Fibroblast of skin of left biceps (primary cell): ENCODE results near the gene ICE1.
"Not testable (repeated sequence)": the region's sequence is repeated elsewhere in the genome, so short reads cannot be mapped to it uniquely, and the experiment has no call there.

ENCODE experiments used
- DNase-seq, 2 experiments: peaks; one replicate each; pipeline ENCODE4 v3.0.0-alpha.2; 2013; ENCODE audit warnings: low read depth in 2 of 2

ICE1 gene

DNA sequence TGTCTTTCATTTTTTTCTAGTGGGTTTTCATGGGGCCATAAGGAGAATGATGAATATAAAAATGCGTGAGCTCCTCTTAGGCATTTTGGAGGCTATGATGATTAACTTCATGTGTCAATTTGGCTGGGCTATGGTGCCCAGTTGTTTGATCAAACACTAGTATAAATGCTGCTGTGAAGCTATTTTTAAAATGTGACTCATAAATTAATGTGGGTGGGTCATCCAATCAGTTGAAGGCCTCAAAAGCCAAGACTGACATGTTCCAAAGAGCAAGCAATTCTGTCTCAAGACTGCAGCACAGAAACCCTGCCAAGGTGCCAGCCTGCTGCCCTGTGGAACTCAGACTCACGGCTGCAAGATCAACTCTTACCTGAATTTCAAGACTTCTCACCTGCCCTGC is 24.4 kb upstream of the ICE1 start:
- no peak for DNase-seq

DNA sequence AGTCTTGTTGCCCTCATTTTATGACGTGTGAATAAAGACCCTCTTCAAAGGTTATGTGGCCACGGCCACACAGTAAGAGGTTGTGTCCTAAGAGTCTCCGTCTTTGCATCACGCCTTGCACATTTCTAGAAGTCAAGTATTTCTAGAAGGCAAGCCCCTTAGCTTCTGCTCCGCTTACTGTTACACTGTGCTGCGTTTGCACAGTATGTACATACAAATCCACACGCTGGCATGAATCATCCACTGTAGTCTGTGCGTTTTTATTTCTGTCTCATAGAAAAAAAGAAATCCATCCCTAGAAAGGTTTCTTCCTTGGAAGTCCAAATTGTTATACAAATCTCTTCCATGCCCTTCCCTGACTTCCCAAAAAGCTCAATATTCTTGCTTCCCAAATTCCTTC is 21.4 kb upstream of the ICE1 start:
- DNase-seq = no peak

DNA sequence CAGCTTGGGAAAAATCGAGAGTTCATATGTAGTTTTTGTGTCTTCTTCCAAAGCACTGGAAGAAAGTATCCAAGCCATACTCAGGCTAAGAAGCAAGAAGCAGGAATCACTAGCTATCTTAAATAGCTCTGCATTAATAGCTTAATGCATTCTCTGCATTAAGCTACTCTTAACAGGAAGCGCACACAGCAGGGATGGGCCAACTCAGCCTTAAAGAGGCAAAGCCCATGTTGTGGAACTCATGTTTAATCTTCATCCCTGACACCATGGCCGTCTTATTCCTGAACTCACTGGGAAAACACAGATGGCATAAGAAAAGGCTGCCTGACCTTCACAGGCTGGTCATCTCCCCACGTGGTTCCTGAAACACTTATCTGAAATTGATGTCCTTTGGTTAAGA is 18.7 kb upstream of the ICE1 start:
- DNase-seq = no peak

DNA sequence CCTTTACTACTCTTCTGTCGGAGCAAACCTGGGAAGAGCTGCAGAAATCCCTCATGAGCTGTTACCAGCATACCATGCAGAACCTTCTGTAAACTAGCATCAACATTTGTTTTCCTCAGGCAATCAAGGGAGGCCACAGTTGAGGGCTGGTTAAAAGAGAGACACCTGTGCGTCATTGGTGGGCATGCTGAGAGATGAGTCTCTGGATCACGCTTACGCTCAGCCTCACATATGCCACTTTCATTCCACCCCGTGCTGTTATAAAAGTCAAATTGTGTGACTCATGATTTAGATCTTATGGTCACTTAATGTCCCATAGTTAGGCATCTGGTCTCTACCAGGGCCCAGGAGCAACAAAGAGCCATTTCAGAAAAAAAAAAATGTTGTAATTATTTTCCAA is 18.1 kb upstream of the ICE1 start:
- no peak for DNase-seq

DNA sequence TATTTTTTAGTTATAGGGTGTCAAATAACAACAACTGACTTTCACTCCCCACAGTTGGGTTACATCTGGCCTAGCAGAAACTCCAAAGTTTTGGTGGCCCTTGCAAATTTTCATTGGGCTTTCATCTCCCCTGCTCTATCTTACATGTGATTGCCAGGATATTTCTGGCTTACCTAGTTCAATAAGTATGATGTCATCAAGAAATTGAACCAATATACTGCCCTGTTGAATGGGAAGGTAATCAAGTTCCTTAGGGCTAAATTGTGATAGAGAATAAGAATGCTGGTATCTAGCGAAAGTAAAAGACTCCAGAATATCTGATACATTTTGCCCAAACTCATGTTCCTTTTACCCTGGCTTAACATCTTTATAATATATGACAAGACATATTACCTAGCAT is 17.0 kb upstream of the ICE1 start:
- DNase-seq = no peak

DNA sequence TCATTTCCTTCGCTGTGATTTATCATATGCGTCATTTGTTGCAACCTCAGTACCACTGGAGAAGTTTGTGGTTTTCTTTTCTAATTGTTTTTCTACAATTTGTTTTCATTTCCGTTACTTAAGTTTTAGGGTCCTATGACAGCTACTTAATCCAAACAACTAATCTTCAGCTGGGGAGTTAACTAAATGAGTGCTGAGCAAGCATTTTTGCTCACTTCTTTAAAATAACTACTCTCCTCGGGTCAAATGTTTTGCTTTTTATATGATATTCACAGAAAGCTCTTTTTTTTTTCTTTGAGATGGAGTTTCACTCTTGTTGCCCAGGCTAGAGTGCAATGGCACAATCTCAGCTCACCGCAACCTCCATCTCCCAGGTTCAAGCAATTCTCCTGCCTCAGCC is 14.6 kb upstream of the ICE1 start:
- no peak for DNase-seq

DNA sequence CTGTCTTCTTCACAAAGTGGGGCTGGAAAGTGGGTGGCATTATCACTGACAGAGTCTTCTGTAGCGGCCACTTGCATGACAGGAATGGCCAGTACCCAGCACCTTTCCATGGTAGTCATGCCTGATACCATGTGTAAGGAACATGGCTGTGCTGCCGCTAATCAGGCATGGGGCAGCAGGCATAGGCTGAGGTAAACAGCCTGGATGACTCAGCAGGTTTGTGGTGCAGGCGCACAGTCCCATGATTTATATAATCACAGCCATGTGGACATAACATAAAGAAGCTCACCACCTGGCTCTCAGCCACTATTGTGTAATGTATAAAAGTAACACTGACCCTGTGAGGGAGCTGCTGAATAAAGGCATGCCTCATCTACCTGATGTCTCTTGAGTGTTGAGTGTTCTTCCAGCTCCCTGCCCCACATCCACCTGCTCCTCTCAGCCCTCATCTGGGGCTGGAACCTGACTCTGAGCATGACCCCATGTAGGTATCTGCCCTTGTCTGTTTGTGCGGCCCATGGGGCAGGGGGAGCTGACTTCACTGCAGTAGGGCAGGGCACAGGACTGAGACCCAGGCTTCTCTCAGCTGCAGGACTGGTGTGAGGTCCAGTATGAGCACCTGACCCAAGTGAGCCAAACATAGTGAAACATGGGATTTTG is 13.2 kb upstream of the ICE1 start:
- DNase-seq = no peak

DNA sequence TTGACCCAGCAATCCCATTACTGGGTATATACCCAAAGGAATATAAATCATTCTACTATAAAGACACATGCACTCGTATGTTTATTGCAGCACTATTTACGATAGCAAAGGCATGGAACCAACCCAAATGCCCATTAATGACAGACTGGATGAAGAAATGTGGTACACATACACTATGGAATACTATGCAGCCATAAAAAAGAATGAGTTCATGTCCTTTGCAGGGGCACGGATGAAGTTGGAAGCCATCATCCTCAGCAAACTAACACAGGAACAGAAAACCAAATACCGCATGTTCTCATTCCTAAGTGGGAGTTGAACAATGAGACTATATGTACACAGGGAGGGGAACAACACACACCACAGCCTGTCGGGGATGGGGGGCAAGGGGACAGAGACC is 8.6 kb upstream of the ICE1 start:
- not testable (repeated sequence) for DNase-seq

DNA sequence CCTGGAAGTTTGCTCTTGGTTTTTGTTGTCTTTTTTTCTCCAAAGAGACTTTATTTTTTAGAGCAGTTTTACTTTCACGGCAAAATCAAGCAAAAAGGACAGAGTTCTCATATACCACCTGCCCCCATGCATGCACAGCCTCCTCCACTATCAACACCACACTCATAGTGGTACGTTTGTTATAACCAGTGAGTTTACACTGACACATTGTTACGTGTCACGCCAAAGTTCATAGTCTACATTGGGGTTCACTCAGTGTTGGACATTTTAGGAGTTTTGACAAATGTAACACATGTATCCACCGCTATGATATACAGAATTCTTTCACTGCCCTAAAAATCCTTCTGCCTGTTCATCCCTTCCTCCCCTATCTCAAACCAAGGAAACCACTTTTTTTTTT is 7.5 kb upstream of the ICE1 start:
- no peak for DNase-seq

DNA sequence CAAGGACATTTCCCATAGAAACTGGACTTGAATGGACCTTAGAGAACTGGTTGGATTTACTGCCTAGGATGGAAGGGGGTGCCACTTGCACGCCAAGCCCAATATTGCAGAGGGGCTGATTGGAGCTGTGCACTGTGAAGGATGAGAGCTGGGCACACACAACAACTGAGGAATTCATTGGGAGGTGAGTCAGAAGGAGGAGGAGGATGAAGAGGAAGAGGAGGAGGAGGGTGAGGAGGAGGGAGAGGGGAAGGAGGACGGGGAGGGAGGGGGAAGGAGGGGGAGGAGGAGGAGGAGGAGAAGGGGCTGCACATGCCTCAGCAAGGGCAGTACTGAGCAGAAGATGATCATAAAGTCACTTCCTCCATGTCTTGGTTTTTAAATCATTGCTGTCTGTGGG is 5.7 kb upstream of the ICE1 start:
- DNase-seq = no peak

DNA sequence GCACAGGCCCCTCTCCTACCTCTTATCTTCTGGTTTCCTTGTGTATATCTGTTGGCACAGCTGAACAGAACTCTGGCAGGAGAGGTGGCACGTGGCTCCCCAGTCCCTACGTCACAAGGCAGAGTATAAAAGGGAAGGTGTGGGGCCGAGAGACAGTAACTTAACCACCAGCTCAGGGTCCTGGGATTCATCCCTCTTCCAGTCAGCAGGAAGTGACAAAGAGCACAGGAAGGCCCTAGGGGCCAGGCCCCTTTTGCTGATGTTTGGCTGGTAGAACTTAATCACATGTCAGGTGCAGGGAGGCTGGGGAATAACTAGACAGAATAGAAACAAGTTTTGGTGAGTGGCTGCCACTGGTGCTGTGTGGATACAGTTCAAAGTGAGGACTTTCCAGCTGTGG is 4.5 kb upstream of the ICE1 start:
- DNase-seq = no peak

DNA sequence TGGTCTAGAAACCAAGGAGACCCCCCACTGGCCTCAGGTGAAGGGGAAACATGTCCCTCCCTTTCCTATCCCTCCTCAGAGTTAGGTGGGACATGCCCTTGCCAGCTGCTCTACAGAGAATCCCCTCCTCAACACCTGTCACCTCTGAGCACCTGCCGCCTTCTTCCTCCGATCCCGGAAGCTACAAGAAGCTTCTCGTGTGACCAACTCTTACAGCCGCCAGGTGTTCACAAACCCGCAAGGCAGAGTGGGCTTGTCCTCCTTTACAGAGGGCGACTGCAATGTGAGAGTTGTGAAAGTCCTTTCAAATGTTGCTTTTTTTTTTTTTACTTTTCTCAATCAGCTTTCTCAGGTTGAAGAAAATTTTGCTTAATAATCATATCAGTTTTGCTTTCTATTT is 3.7 kb upstream of the ICE1 start:
- DNase-seq = no peak

DNA sequence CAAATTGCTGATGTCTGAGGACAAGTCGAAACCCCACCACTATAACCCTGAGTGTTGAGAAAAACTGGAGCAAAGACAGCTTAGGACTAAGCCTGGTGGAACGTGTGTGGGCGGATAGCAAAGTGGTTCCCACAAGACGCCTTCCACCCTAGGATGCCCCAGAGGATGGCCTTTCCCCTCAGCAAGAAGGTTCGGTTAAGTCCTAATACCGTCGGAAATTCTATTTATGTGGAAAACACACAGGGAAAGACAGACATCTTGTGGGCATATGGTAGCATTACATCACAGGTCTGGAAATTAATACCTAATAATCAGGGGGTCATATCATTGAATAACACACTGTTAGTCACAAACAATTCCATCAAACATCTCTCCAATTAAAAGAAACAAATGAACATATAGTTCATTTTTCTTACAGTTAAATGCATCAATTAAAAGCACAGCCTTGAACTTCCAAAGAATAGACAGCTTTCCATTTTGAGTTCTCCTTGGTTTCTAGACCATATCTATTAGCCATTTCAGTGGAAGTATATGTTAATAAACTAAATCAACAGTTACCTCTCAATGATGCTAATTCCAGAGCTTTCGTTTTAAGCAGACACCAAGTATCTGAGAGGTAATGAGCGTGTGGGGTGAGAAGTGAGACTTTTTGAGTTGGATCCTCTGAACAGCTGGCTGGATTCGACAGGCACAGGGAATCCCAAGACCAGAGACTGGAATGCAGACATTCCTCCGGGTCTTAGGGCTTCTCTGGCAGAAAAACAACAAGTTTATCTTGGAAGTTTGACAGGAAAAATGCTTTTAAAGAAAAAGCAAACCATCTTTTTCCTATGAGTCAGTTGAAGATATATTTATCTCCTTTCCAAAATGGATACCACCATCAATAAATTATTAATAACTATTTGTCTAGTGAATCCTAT is 2.9 kb upstream of the ICE1 start:
- peak; percentile 11 to 25 for DNase-seq

DNA sequence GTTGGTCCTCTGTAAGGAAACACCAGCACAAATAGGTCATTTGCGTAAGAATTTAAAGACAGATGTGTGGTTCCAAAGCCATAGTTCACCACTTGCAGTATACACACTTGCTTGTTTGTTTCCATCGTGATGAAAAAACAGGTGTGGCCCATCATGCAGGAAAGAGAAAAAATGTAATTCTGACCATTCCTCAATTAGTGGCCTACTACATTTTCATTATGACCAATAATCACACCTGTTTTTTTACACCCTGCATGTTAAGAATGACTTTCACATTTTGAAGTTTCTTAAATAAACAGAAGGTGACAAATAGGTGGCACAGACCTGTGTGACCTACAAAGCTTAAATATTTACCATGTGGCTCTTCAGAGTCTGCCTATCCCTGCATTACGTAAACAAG is 2.2 kb upstream of the ICE1 start:
- DNase-seq = no peak

DNA sequence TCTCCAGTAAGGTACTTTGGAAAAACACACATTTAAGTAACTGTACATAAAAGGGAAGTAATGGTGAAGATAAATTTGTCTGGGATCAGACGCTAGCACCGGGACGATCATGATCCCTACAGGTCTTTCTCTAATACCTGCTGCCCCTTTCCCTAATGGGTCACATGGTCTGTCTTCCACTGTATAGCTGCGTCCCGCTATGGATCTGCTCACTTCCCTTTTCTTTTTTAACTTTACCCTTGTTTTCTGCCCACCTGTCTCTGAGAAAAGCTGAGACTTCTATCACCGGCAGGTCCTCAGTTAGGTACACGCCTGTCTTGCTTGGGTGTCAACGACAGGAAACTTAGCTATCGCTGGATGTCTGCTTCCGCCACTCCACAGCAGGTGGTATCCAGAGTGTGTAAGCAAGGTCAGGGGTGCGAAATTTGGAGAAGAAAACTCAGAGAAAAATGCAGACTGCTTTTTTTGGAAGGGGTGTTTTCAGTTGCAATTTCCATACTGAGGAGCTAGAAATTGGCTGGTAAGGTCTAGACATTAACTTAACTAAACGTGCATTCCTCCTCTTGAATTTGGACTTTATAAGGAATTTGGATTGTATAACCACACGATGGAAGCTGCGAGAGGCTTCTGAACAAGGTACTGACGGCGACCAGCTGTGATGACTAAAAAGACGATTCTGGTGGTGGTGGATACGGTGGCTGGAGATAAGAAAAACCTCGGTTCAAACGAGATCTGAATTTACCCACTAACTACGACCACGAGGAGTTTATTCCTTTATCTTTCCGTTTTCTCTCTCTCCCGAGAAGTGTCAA is 1.1 kb upstream of the ICE1 start:
- no peak for DNase-seq

DNA sequence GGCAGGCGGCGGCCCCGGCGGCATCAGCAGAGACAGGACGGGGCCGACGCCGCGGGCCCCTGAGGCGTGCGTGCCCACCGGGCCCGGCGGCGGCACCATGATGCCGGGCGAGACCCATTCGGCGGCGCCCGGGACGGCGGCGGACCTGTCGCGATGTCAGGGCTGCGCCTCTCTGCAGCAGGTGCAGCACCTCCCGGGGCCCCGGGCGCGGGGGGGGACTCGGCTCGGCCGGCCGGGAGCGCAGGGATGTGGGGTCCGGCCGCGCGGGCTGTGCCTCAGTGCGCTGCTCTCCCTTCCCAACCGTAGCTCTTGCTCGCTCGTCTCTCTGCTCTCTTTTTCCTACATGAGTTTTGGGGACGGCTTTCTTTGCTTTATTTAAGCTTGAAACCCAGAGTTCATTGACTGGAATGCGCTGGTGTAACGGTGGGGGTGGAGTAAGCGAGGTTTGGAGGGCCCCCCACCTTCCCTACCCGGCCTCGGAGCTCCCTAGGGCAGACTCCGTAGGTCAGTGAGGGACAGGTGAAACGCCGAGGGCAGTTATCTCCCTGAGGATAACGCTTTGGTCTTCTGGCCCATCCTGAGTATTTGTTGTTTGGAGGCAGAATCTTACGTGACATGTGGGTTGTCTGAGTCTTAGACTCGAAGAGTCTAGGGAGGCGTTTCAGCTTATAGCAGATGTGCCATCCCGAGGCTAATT is 490 bp downstream of the ICE1 start:
- DNase-seq = no peak

DNA sequence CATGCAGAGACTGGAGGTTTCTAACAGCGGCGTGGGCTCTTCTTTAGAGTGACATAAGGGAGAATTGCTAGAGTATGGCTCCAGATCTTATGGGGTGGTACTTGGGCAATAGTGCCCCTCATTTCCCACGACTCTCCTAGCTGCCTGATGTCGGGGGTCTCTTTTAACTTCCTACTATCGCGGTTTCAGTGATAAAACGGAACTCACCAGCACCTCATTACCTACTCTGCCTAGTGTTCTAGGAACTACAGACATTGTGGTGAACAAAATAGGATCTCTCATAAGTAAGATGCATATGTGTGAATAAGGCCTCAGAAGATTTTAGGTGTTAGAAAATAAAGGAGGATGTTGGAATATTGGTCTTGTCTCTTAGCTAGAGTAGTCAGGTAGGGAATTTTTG is 1.1 kb downstream of the ICE1 start:
- no peak for DNase-seq

DNA sequence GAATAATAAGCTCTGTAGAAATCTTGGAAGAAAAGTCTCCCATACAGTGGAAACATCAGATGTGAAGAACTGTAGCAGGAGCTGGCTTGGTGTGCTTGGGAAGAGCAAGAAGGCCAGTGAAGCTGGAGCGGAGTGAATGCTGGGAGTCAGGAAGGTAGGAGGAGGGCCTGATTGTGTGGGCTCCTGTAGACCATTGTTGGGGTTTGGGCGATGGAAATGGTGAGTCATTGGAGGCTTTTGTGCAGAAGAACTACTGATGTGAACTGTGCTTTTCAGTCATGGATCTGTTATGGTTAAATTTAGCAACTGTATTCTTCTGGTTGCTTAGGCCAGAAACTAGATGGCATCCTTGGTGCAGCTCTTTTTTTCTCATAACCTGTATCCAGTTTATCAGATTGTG is 2.3 kb downstream of the ICE1 start:
- DNase-seq = no peak

DNA sequence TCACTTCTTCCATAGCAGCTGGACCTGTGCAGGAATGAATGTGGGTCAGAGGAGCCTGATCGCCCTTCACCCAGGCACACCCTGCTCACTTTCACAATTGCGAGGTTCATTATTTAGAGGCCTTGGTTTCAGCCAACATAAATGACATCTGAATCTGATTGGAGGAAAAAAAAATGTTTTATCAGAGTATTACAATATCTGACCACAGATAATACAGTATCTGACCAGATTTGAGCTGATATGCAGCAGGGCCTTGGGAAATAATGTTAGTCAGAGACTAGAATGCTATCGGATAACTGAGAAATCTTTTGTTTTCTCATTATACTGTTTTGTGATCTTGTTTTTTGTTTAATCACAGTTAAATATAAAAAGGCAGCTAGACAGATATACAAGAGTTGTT is 7.7 kb downstream of the ICE1 start:
- no peak for DNase-seq

DNA sequence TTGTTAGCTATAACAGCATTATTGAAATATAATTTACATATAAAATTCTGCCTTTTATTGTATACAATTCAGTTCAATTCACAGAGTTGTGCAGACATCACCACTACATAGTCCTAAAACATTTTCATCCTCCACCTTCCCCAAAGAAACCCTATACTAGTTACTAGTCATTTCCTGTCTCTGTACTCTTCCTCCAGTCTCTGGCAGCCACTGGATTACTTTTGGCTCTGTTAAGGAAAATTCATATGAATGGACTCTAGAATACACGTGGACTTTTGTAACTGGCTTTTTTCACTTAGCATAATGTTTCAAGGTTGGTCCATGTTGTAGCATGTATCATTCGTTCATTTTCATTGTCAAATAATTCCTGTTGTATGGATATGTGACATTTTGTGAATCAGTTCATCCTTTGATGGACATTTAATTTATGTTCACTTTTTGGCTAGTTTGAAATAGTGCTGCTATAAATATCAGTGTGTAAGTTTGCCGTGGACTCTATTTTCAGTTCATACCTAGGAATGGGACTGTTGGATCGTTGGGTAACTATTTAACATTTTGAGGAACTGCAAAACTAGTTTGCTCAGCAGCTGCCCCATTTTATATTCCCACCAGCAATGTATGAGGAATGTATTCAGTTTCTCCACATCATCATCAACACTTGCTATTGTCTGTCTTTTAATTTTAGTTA is 9.7 kb downstream of the ICE1 start:
- DNase-seq = peak; percentile 6 to 9

DNA sequence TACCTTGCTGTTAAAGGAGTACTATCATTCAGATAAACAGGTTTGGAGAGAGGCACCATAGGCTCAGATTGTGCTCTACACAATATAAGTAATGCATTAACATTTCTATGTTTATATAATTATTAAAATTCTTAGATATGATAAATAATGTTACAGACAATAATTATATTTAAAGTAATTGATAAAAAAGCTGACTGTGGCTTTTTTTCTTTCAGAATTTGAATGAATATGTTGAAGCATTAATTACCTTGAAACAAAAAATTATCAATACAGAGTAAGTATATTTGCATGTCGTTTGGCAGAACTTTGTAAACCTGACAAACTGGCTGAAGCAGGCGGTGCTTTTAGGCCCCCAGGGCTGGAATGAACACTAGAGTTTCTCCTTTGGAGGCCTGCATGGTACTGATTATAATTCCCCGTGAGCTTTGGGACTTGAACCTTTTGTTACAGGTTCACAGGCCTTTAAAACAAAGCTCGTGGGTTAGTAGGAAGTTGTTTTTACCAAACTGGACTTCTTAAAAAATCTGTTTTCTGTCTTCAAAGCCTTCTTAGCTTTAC is 13.8 kb downstream of the ICE1 start:
- DNase-seq = no peak
